Tibial nerve (tissue), 4 donors: ENCODE results near the gene CFAP46. TPM values are rescaled to one million over a fixed set of nuclear protein-coding genes. Genes with fewer than 3 reads are reported as not detected.

ENCODE experiments used
- DNase-seq, 2 donors: peaks; one replicate each; pipeline ENCODE4 v3.0.0-alpha.2; 2019; ENCODE audit warnings: low spot score in 2 of 2
- H3K27ac ChIP-seq, 4 donors: fragments of 200-600 bp; sonication (generic) in 3 of 4; one replicate each; pipeline ENCODE4 v1.5.1; 2017 to 2019; ENCODE audit warnings: mild to moderate bottlenecking in 1 of 4
- H3K27me3 ChIP-seq, 2 donors: fragments of 200-600 bp; sonication (generic) in 1 of 2; one replicate each; pipeline versions ENCODE4 v1.5.1 to v1.6.0; 2017 to 2019
- H3K36me3 ChIP-seq, 3 donors: fragments of 200-600 bp; sonication (generic); one replicate each; pipeline ENCODE4 v1.5.1; 2018 to 2019
- H3K4me1 ChIP-seq, 4 donors: fragments of 200-600 bp; sonication (generic) in 3 of 4; one replicate each; pipeline ENCODE4 v1.5.1; 2017 to 2019
- H3K4me3 ChIP-seq, 4 donors: fragments of 200-600 bp; sonication (generic) in 3 of 4; one replicate each; pipeline ENCODE4 v1.5.1; 2017 to 2019; ENCODE audit warnings: mild to moderate bottlenecking in 1 of 4, moderate library complexity in 1 of 4
- H3K9me3 ChIP-seq, 4 donors: fragments of 200-600 bp; sonication (generic) in 3 of 4; one replicate each; pipeline ENCODE4 v1.5.1; 2017 to 2019
- CTCF ChIP-seq, 5 experiments: fragments of 200-600 bp in 3 of 5; fragments of 450-650 bp in 2 of 5; sonication (generic) in 3 of 5; IDR thresholded peaks; one replicate each; pipeline ENCODE4 v1.5.1; 2016 to 2019; ENCODE audit warnings: antibody characterized with exemption in 5 of 5, mild to moderate bottlenecking in 3 of 5, moderate library complexity in 2 of 5
- EP300 ChIP-seq, 2 donors: sonication (generic); formaldehyde crosslinking; IDR thresholded peaks; one replicate each; pipeline ENCODE4 v1.6.1; 2017; ENCODE audit warnings: antibody characterized with exemption in 2 of 2, mild to moderate bottlenecking in 1 of 2
- POLR2A ChIP-seq, 2 donors: fragments of 450-650 bp; IDR thresholded peaks; one replicate each; pipeline ENCODE4 v1.6.1; 2017; ENCODE audit warnings: antibody characterized with exemption in 2 of 2, mild to moderate bottlenecking in 2 of 2, moderate library complexity in 2 of 2
- WGBS, 2 donors: methylation state at CpG; one replicate each; pipeline ENCODE4 v1.1.5; 2018; 5-methylcytosine and 5-hydroxymethylcytosine counted together
- total RNA-seq, 4 donors: library from RNA; depleted of rRNA; stranded (reverse); fragments of >200 nt; gene quantifications; one replicate each; pipeline ENCODE4 v1.1.0, GENCODE V29; 2016

Gene CFAP46
- total RNA-seq, 4 donors from 2014 or later = 0.90 to 1.4 TPM; not detected in 2

GRCh38 chr10:132850896-132851295 is 91.5 kb downstream of the CFAP46 start:
- H3K27me3 ChIP-seq = peaks cover 0 to 5% of the 10 kb centered on the region in 2 donors
- WGBS, 2 donors = 84 to 91% methylated on average over 15 to 17 of the region's 17 CpGs
- H3K4me1 ChIP-seq = peaks cover 0 to 11% (median 0%) of the 10 kb centered on the region in 4 donors
- no peak overlapping the region for H3K4me3 ChIP-seq
- H3K36me3 ChIP-seq = no peaks in the 10 kb centered on the region
- peaks cover 0 to 23% (median 0%) of the 10 kb centered on the region in 4 donors for H3K9me3 ChIP-seq
- peak in 1 of 2 donors; percentile 9 for DNase-seq
- TF ChIP-seq CTCF (IDR thresholded peaks at IDR 0.05) (no peak), EP300 (IDR thresholded peaks at IDR 0.05) (no peak), POLR2A (IDR thresholded peaks at IDR 0.05) (no peak)
- no peak overlapping the region for H3K27ac ChIP-seq

GRCh38 chr10:132850246-132850645 is 92.1 kb downstream of the CFAP46 start:
- Histone ChIP-seq H3K4me3 (no peak overlapping the region), H3K4me1 (peaks cover 0 to 11% (median 0%) of the 10 kb centered on the region in 4 donors), H3K9me3 (peaks cover 0 to 18% (median 0%) of the 10 kb centered on the region in 4 donors), H3K27me3 (peaks cover 0 to 9% of the 10 kb centered on the region in 2 donors), H3K36me3 (no peaks in the 10 kb centered on the region), H3K27ac (no peak overlapping the region)
- DNase-seq = peak in 1 of 2 donors; percentile 4
- 78 to 89% methylated on average over 8 to 15 of the region's 15 CpGs for WGBS, 2 donors
- TF ChIP-seq POLR2A (IDR thresholded peaks at IDR 0.05) (no peak), EP300 (IDR thresholded peaks at IDR 0.05) (no peak), CTCF (IDR thresholded peaks at IDR 0.05) (no peak)

GRCh38 chr10:132849546-132850031 is 92.8 kb downstream of the CFAP46 start:
- Histone ChIP-seq H3K4me1 (peaks cover 0 to 11% (median 0%) of the 10 kb centered on the region in 4 donors), H3K27ac (no peak overlapping the region), H3K4me3 (no peak overlapping the region), H3K27me3 (peaks cover 0 to 9% of the 10 kb centered on the region in 2 donors), H3K9me3 (peaks cover 0 to 18% (median 0%) of the 10 kb centered on the region in 4 donors), H3K36me3 (no peaks in the 10 kb centered on the region)
- 93 to 94% methylated on average over 9 to 11 of the region's 19 CpGs for WGBS, 2 donors
- no peak for TF ChIP-seq EP300 (IDR thresholded peaks at IDR 0.05)
- no peak for TF ChIP-seq CTCF (IDR thresholded peaks at IDR 0.05)
- TF ChIP-seq POLR2A (IDR thresholded peaks at IDR 0.05) = no peak
- peak in 1 of 2 donors; percentile 5 for DNase-seq

GRCh38 chr10:132848951-132849545 is 93.3 kb downstream of the CFAP46 start:
- TF ChIP-seq POLR2A (IDR thresholded peaks at IDR 0.05) = no peak
- 85 to 89% methylated on average over 13 to 15 of the region's 21 CpGs for WGBS, 2 donors
- no peak overlapping the region for H3K4me3 ChIP-seq
- H3K4me1 ChIP-seq = peaks cover 0 to 11% (median 0%) of the 10 kb centered on the region in 4 donors
- peak in 1 of 2 donors; percentile 9 for DNase-seq
- peaks cover 0 to 9% of the 10 kb centered on the region in 2 donors for H3K27me3 ChIP-seq
- peaks cover 0 to 13% (median 0%) of the 10 kb centered on the region in 4 donors for H3K9me3 ChIP-seq
- H3K36me3 ChIP-seq = no peaks in the 10 kb centered on the region
- no peak overlapping the region for H3K27ac ChIP-seq

GRCh38 chr10:132848291-132848701 is 94.1 kb downstream of the CFAP46 start:
- Histone ChIP-seq H3K9me3 (peaks cover 0 to 12% (median 0%) of the 10 kb centered on the region in 4 donors), H3K27ac (no peak overlapping the region), H3K4me3 (no peak overlapping the region), H3K27me3 (peaks cover 0 to 9% of the 10 kb centered on the region in 2 donors), H3K36me3 (no peaks in the 10 kb centered on the region), H3K4me1 (peaks cover 0 to 11% (median 0%) of the 10 kb centered on the region in 4 donors)
- DNase-seq = peak in 1 of 2 donors; percentile 4
- WGBS, 2 donors = 11 to 19% methylated on average over 12 of the region's 12 CpGs
- TF ChIP-seq CTCF (IDR thresholded peaks at IDR 0.05) (no peak), POLR2A (IDR thresholded peaks at IDR 0.05) (no peak), EP300 (IDR thresholded peaks at IDR 0.05) (no peak)
